Hematopoietic multipotent progenitor cell treated with erythropoietin and hydrocortisone succinate and interleukin-3 and kit ligand, for 8 days (in vitro differentiated cells): ENCODE results near the gene SPG7.

Source experiments
- DNase-seq: peaks from one replicate; pipeline ENCODE4 v3.0.0-alpha.2; 2015

SPG7 gene

GRCh38 chr16:89548344-89549006, 40.3 kb downstream of the SPG7 start:
- no peak for DNase-seq

- no peak for DNase-seq
These were observed 41.0 kb downstream of the SPG7 start for GRCh38 chr16:89549007-89549700.

- DNase-seq: no peak
These were observed 42.3 kb downstream of the SPG7 start for GRCh38 chr16:89550421-89551007.

- no peak for DNase-seq
These were observed 44.1 kb downstream of the SPG7 start for GRCh38 chr16:89552329-89552728.

- DNase-seq: no peak
These were observed 44.7 kb downstream of the SPG7 start for GRCh38 chr16:89552913-89553312.

- no peak for DNase-seq
These were observed 45.5 kb downstream of the SPG7 start for GRCh38 chr16:89553733-89554132.

GRCh38 chr16:89554343-89554742, 46.1 kb downstream of the SPG7 start:
- DNase-seq: no peak

GRCh38 chr16:89555265-89555664, 47.1 kb downstream of the SPG7 start:
- no peak for DNase-seq

GRCh38 chr16:89555780-89556179, 47.6 kb downstream of the SPG7 start:
- no peak for DNase-seq

GRCh38 chr16:89556750-89557689, 48.8 kb downstream of the SPG7 start:
- DNase-seq: peak; percentile 86

GRCh38 chr16:89557690-89558490, 49.7 kb downstream of the SPG7 start:
- DNase-seq: no peak

GRCh38 chr16:89560378-89561141, 52.4 kb downstream of the SPG7 start, which contains the start of gene RPL13:
Gene RPL13, plus strand, starts transcription at chr16:89560682. Its CDS starts 278 bp downstream, at chr16:89560960.
- peak; percentile 95 for DNase-seq

GRCh38 chr16:89561142-89561883, 53.1 kb downstream of the SPG7 start:
- peak; percentile 10 for DNase-seq

- no peak for DNase-seq
These were observed 53.8 kb downstream of the SPG7 start for GRCh38 chr16:89561884-89562599.

- no peak for DNase-seq
These were observed 54.7 kb downstream of the SPG7 start for GRCh38 chr16:89562939-89563338.

- DNase-seq: no peak
These were observed 55.6 kb downstream of the SPG7 start for GRCh38 chr16:89563639-89564392.

- DNase-seq: peak; percentile 37
These were observed 56.5 kb downstream of the SPG7 start for GRCh38 chr16:89564476-89565255.

GRCh38 chr16:89565256-89565505, 57.0 kb downstream of the SPG7 start:
- DNase-seq: no peak
